CD4-positive, alpha-beta T cell treated with Interferon gamma for 1 hour (primary cell): Measurements from ENCODE around the gene MRPL19.
"Not testable (repeated sequence)": the region's sequence is repeated elsewhere in the genome, so short reads cannot be mapped to it uniquely, and the experiment has no call there.

Experiments
- DNase-seq: peaks from one replicate; pipeline ENCODE4 v3.0.0-alpha.2; 2020

Gene MRPL19

GRCh38 chr2:75616933-75617332 is 29.6 kb upstream of the MRPL19 start:
- DNase-seq, result no peak

GRCh38 chr2:75619956-75620740 is 26.4 kb upstream of the MRPL19 start:
- no peak for DNase-seq

- DNase-seq, result no peak
Observed at GRCh38 chr2:75621228-75621627, 25.4 kb upstream of the MRPL19 start.

DNA sequence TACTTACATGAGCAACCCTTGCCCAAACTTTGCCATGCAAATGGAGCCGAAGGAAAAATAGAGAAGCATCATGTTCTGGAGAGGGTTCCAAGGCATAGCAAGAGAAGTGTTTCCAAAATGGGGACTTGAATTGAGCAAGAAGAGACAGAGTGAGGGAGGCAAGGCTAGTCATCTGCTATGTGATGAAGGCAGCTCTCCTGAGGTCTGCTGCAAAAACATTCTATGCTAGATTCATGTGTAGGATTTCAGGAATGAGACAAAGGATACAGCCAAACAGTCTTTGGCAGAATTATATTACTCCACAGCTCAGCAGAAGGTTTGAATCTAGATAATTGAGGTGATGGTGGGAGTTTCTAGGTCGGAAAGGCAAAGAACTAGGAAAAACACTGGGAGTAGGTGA is 24.1 kb upstream of the MRPL19 start:
- no peak for DNase-seq

DNA sequence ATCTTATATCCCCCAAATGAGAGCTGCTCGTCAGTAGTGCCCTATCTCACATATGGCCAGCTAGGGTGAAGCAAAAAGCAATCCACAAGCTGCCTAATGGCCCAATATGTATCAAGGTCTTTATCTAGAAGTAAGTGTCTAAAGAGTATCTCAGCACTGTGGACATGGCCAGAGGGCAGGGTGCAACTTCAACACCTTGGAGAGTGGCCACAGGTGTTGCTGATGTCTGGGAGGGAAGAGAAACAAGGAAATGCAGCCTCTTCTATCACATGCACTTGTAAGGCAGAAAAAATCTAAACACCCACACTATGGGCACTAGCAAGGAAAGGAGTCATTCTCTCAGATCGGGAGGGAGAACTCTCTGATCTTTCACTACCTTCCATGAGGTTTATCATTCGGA is 23.7 kb upstream of the MRPL19 start:
- no peak for DNase-seq

GRCh38 chr2:75627902-75628504 is 18.6 kb upstream of the MRPL19 start:
- peak; percentile 23 for DNase-seq

GRCh38 chr2:75632091-75632701 is 14.4 kb upstream of the MRPL19 start:
- DNase-seq, result no peak

DNA sequence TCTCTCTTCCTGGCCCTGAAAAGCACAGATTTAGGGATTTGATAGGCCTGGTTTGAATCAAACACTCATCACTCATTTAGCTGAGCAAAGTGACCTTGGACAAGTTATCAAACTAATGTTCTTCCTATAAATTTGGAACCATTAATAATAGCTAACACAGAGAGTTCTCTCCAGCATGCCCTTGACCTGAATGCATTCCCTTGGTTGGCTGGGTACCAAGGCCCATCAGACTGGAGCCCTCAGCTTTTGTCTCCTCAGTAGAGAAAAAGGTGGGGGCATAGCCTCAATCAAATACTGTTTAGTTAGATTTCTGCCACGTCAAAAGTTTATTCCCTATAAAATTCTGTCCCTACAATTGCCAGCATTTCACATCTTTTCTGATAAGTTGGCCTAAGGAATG is 13.8 kb upstream of the MRPL19 start:
- DNase-seq, result no peak

DNA sequence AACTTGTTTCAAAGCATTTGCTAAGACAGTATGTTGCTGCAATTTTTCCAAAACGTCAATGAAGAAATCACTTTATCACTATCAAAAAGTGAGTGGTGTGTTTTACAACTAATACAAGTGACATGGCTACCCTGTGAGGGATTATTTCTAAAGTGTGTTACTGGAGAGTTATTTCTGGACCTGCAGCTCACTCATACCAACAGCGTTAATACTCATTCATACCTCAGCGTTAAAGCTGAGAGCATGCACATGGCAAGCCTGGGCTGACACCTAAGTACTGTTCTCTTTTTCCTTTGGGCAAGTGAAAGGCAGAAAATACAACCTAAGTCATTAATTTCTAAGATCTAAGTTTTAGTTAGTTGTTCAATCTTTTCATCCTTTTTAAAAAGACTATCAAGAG is 13.0 kb upstream of the MRPL19 start:
- no peak for DNase-seq

GRCh38 chr2:75634945-75635344 is 11.6 kb upstream of the MRPL19 start:
- DNase-seq, result no peak

GRCh38 chr2:75637568-75637967 is 9.0 kb upstream of the MRPL19 start:
- DNase-seq, result no peak

GRCh38 chr2:75640621-75641121 is 5.9 kb upstream of the MRPL19 start:
- DNase-seq, result peak; percentile 27

- no peak for DNase-seq
Observed at GRCh38 chr2:75641587-75641986, 5.0 kb upstream of the MRPL19 start.

GRCh38 chr2:75643980-75644379 is 2.6 kb upstream of the MRPL19 start:
- DNase-seq, result no peak

GRCh38 chr2:75645643-75646042 is 940 bp upstream of the MRPL19 start:
- DNase-seq, result no peak

GRCh38 chr2:75646090-75646582 is 447 bp upstream of the MRPL19 start:
- DNase-seq, result no peak

DNA sequence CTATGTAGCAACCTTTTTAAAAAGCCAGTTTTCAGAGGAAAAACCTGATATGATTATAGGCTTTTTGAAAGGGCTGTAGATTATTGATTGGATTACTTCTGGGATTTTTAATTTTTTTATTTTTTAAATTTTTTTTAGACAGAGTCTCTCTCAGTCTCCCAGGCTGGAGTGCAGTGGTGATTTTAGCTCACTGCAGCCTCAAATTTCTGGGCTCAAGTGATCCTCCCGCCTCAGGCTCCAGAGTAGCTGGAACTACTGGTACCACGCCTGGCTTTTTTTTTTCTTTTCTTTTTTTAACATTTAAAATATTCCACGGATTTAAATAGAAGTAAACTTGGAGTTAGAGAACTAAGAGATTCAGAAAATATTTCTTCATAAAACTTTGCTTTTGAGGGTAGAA is 1.2 kb downstream of the MRPL19 start:
- DNase-seq, result no peak

- DNase-seq, result no peak
Observed at GRCh38 chr2:75654012-75654411, 7.4 kb downstream of the MRPL19 start.

DNA sequence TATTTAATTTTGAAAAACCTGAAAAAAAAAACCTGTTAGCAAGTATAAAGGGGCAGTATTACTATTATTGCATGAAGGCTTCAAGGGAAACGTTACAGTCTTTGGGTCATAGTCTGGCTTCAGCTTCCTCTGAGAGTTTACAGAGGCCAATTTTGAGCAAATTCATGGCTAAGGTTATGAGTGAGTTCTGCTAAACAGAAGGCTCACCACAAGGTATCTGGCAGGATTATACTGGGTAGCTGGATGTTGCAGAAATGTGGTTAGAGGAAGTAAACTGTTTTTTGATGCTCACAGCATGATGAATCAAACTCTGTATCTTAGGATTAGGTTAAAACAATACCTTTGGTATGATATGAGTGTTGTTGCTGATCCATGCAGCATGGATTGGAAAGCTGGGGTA is 9.3 kb downstream of the MRPL19 start:
- no peak for DNase-seq

DNA sequence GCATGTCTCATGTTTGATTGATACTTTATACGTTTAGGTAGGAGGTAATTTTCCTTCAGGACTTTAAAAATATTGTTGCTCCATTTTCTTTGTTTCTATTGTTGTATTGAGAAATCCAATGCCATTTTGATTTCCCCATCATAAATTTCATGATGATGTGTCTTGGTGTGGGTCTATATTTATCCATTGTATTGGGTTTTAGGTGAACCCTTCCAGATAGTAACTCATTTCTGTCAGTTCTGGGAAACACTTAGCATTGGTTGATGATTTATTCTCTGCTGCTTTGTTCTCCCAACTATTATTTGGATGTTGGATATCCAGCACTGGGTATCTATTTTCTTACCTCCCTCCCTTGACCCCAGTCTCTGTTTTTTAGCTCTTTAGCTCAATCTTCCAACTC is 10.0 kb downstream of the MRPL19 start:
- DNase-seq, result no peak

- DNase-seq, result no peak
Observed at GRCh38 chr2:75657798-75658197, 11.2 kb downstream of the MRPL19 start.

GRCh38 chr2:75666911-75667310 is 20.3 kb downstream of the MRPL19 start:
- DNase-seq, result no peak

- no peak for DNase-seq
Observed at GRCh38 chr2:75667884-75668283, 21.3 kb downstream of the MRPL19 start.

DNA sequence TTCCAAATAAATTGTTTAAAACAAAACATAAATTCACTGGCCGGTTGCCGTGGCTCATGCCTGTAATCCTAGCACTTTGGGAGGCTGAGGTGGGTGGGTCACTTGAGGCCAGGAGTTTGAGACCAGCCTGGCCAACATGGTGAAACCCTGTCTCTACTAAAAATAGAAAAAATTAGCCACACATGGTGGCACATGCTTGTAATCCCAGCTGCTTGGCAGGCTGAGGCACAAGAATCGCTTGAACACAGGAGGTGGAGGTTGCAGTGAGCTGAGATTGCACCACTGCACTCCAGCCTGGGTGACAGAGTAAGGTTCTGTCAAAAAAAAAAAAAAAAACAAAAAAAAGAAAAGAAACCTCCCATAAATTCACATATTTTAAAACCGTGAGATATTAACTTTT is 28.8 kb downstream of the MRPL19 start:
- not testable (repeated sequence) for DNase-seq
